Keratinocyte (primary cell): ENCODE measurements around the gene PGBD1. TPM values are rescaled to one million over a fixed set of nuclear protein-coding genes. Genes with fewer than 3 reads are reported as not detected.

Source experiments
- DNase-seq: peaks from one replicate; pipeline ENCODE4 v3.0.0-alpha.2; 2011; ENCODE audit warnings: low read depth, missing footprints, low spot score
- FAIRE-seq: peaks from 2 replicates; lab custom pipeline; 2011; peaks lifted over from hg19 to GRCh38; lab: Jason Lieb, UNC
- H2AFZ ChIP-seq: 2 replicates; pipeline ENCODE4 v1.6.0; 2012; ENCODE audit warnings: low read length, control low read depth, inconsistent platforms; ENCODE audit not compliant: control insufficient read depth
- H3K27ac ChIP-seq: 2 replicates; pipeline ENCODE4 v1.5.1; 2011; ENCODE audit warnings: low read length; ENCODE audit not compliant: control insufficient read depth, insufficient read depth
- H3K27me3 ChIP-seq: 3 replicates; pipeline ENCODE4 v1.6.0; 2011; ENCODE audit warnings: low read length; ENCODE audit not compliant: control insufficient read depth, insufficient read depth; ENCODE audit errors: extremely low read depth
- H3K36me3 ChIP-seq, 2 experiments: 2 replicates in 1 of 2; 3 replicates in 1 of 2; pipeline ENCODE4 v1.5.1; 2011; ENCODE audit warnings: low read length in 2 of 2, mild to moderate bottlenecking in 1 of 2; ENCODE audit not compliant: control insufficient read depth in 2 of 2, insufficient read depth in 2 of 2; ENCODE audit errors: extremely low read depth in 1 of 2
- H3K4me1 ChIP-seq: 3 replicates; pipeline ENCODE4 v1.5.1; 2011; ENCODE audit warnings: low read length; ENCODE audit not compliant: control insufficient read depth, insufficient read depth; ENCODE audit errors: extremely low read depth
- H3K4me2 ChIP-seq: 3 replicates; pipeline ENCODE4 v1.6.0; 2011; ENCODE audit warnings: low read depth, low read length; ENCODE audit not compliant: control insufficient read depth, insufficient read depth; ENCODE audit errors: extremely low read depth
- H3K4me3 ChIP-seq, 3 experiments: fragments of 200-600 bp in 1 of 3; sonication (generic) in 1 of 3; 2 replicates in 2 of 3; 3 replicates in 1 of 3; pipeline ENCODE4 v1.5.1; 2011 to 2016; ENCODE audit warnings: low read length in 3 of 3, mild to moderate bottlenecking in 3 of 3, control low read depth in 2 of 3, inconsistent platforms in 1 of 3, low read depth in 1 of 3, mixed read lengths in 1 of 3, mixed run types in 1 of 3, moderate library complexity in 1 of 3; ENCODE audit not compliant: control insufficient read depth in 2 of 3, insufficient read depth in 2 of 3; ENCODE audit errors: extremely low read depth in 1 of 3
- H3K79me2 ChIP-seq: 2 replicates; pipeline ENCODE4 v1.6.0; 2012; ENCODE audit warnings: low read length; ENCODE audit not compliant: control insufficient read depth, insufficient read depth
- H3K9ac ChIP-seq: 3 replicates; pipeline ENCODE4 v1.6.0; 2011; ENCODE audit warnings: low read length; ENCODE audit not compliant: control insufficient read depth, insufficient read depth; ENCODE audit errors: extremely low read depth
- H3K9me1 ChIP-seq: 3 replicates; pipeline ENCODE4 v1.6.0; 2011; ENCODE audit warnings: low read length; ENCODE audit not compliant: control insufficient read depth, insufficient read depth; ENCODE audit errors: extremely low read depth
- H3K9me3 ChIP-seq: 2 replicates; pipeline ENCODE4 v1.5.1; 2012; ENCODE audit warnings: low read depth, low read length; ENCODE audit not compliant: control insufficient read depth
- H4K20me1 ChIP-seq: 3 replicates; pipeline ENCODE4 v1.6.0; 2011; ENCODE audit warnings: low read length; ENCODE audit not compliant: control insufficient read depth, insufficient read depth; ENCODE audit errors: extremely low read depth
- EZH2 ChIP-seq: IDR thresholded peaks from one replicate; pipeline ENCODE4 v1.6.1; 2012; ENCODE audit warnings: inconsistent platforms, mild to moderate bottlenecking, low read length, moderate library complexity
- dilution Hi-C: fragments of 300-500 bp; cut with MboI; formaldehyde crosslinking; loops from one replicate; pipeline ENCODE4 v1.7.0; 2020; ENCODE audit warnings: low sequenced_read_pairs; ENCODE audit not compliant: extremely low pct_ligation_motif_present
- polyA plus RNA-seq, 5 experiments: library from polyadenylated mRNA; depleted of rRNA in 3 of 5; stranded (reverse) in 3 of 5; stranded (forward) in 1 of 5; unstranded in 1 of 5; fragments of >200 nt; gene quantifications; 1 replicate in 1 of 5; 2 replicates in 3 of 5; 3 replicates in 1 of 5; pipeline versions ENCODE4 v1.2.1 to v1.2.3, GENCODE V29; 2011 to 2012; ENCODE audit warnings: missing spikeins in 2 of 5, low read depth in 1 of 5, low replicate concordance in 1 of 5
- TF ChIP-seq, protein P1 (sequence below), 3 experiments: IDR thresholded peaks in 1 of 3; conservative IDR thresholded peaks in 1 of 3; optimal IDR thresholded peaks in 1 of 3; 2 replicates in 2 of 3; 3 replicates in 1 of 3; pipeline versions ENCODE3 to v1.5.1; 2011; ENCODE audit warnings: low read length in 3 of 3, mild to moderate bottlenecking in 3 of 3, moderate library complexity in 2 of 3, control low read depth in 1 of 3, inconsistent platforms in 1 of 3; ENCODE audit not compliant: insufficient read depth in 2 of 3; ENCODE audit errors: extremely low read depth in 1 of 3

PGBD1 gene
- polyA plus RNA-seq, 1 donor (not counting 4 experiments of a cell fraction or from before 2014, with no cell fraction given) = 3.1 TPM

DNA sequence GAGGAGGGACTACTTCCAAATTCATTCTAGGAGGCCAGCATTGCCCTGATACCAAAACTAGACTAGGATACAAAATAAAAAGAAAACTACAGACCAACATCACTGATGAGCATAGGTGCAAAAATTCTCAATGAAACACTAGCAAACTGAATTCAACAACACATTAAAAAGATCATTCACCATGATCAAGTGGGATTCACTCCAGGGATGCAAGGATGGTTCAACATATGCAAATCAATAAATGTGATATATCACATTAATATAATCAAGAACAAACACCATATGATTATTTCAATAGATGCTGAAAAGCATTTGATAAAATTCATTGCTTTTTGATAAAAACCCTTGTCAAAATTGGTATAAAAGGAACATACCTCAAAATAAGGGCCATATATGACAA, 10.2 kb downstream of the PGBD1 start:
- Histone ChIP-seq H3K9me3 (no peaks in the 10 kb centered on the region), H2AFZ (no peak overlapping the region), H3K79me2 (no peaks in the 10 kb centered on the region), H3K4me3 (no peak overlapping the region), H3K27ac (no peak overlapping the region), H3K4me1 (no peaks in the 10 kb centered on the region), H3K4me2 (no peak overlapping the region), H3K9ac (no peak overlapping the region), H3K9me1 (no peaks in the 10 kb centered on the region), H3K27me3 (no peaks in the 10 kb centered on the region), H4K20me1 (no peaks in the 10 kb centered on the region), H3K36me3 (peaks cover 0 to 2% of the 10 kb centered on the region in 2 experiments)
- DNase-seq (no peak), FAIRE-seq (no peak)
- dilution Hi-C loops = no loop called here
- TF ChIP-seq EZH2 = no peak
- TF ChIP-seq, protein P1, sequence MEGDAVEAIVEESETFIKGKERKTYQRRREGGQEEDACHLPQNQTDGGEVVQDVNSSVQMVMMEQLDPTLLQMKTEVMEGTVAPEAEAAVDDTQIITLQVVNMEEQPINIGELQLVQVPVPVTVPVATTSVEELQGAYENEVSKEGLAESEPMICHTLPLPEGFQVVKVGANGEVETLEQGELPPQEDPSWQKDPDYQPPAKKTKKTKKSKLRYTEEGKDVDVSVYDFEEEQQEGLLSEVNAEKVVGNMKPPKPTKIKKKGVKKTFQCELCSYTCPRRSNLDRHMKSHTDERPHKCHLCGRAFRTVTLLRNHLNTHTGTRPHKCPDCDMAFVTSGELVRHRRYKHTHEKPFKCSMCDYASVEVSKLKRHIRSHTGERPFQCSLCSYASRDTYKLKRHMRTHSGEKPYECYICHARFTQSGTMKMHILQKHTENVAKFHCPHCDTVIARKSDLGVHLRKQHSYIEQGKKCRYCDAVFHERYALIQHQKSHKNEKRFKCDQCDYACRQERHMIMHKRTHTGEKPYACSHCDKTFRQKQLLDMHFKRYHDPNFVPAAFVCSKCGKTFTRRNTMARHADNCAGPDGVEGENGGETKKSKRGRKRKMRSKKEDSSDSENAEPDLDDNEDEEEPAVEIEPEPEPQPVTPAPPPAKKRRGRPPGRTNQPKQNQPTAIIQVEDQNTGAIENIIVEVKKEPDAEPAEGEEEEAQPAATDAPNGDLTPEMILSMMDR (optimal IDR thresholded peaks at IDR 0.05 in 1 of 3, IDR thresholded peaks at IDR 0.05 in 1 of 3, conservative IDR thresholded peaks at IDR 0.05 in 1 of 3; ENCODE audit: extremely low read depth in 1 of 3, insufficient read depth in 2 of 3, low read length in 3 of 3) = no peak

DNA sequence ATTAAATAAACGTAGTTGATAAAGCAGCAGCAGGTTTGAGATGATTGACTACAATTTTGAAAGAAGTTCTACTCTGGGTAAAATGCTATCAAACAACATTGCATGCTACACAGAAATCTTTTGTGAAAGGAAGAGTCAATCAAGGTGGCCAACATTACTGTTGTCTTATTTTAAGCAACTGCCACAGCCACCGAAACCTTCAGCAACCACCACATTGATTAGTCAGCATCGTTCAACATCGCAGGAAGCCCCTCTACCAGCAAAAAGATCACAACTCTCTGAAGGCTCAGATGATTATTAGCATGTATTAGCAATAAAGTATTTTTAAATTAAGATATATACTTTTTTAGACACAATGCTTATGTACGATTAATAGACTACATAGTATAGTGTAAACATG, 14.0 kb downstream of the PGBD1 start:
- H3K9me3 ChIP-seq = no peaks in the 10 kb centered on the region

More for the DNA sequence above, 14.0 kb downstream of the PGBD1 start:
- no peak overlapping the region for H3K4me2 ChIP-seq
- no peak for DNase-seq
- H4K20me1 ChIP-seq = no peaks in the 10 kb centered on the region
- dilution Hi-C loops = no loop called here
- H2AFZ ChIP-seq = no peak overlapping the region
- H3K9me1 ChIP-seq = no peaks in the 10 kb centered on the region
- H3K4me3 ChIP-seq = no peak overlapping the region
- FAIRE-seq = no peak
- peaks cover 0 to 2% of the 10 kb centered on the region in 2 experiments for H3K36me3 ChIP-seq
- no peaks in the 10 kb centered on the region for H3K79me2 ChIP-seq
- no peak overlapping the region for H3K27ac ChIP-seq
- H3K4me1 ChIP-seq = no peaks in the 10 kb centered on the region
- H3K27me3 ChIP-seq = no peaks in the 10 kb centered on the region
- no peak overlapping the region for H3K9ac ChIP-seq
- no peak for TF ChIP-seq EZH2
- TF ChIP-seq, protein P1 (optimal IDR thresholded peaks at IDR 0.05 in 1 of 3, IDR thresholded peaks at IDR 0.05 in 1 of 3, conservative IDR thresholded peaks at IDR 0.05 in 1 of 3; ENCODE audit: extremely low read depth in 1 of 3, insufficient read depth in 2 of 3, low read length in 3 of 3) = no peak
